ENCODE measurements around the gene PAIP1. TPM values are rescaled to one million over a fixed set of nuclear protein-coding genes. Genes with fewer than 3 reads are reported as not detected.
"Not testable (repeated sequence)": the region's sequence is repeated elsewhere in the genome, so short reads cannot be mapped to it uniquely, and the experiment has no call there.

Gene PAIP1
- total and polyA plus RNA-seq, 7 donors, result 37.9 to 123 (median 89.9) TPM

GRCh38 chr5:43602461-43603343, 45.8 kb upstream of the PAIP1 start, which contains the start of gene NNT:
Gene NNT (plus strand): TSS chr5:43603180. CDS start chr5:43609196, 6,016 bp downstream.
- TF ChIP-seq POLR2A (IDR thresholded peaks at IDR 0.05) (no peak), POLR2AphosphoS5 (IDR thresholded peaks at IDR 0.05) (peak; percentile 60 to 86 (median 73)), EP300 (IDR thresholded peaks at IDR 0.05) (no peak)
- Histone ChIP-seq H3K4me3 (peak within 1 kb of the TSS; percentile 71 to 93 (median 84)), H3K4me1 (peaks cover 0 to 35% (median 23%) of the 10 kb centered on the region in 4 donors), H3K36me3 (no peaks in the 10 kb centered on the region), H3K27me3 (no peaks in the 10 kb centered on the region), H3K27ac (peak within 1 kb of the TSS; percentile 89 to 96 (median 92)), H3K9me3 (no peaks in the 10 kb centered on the region)
- 0 to 1% methylated on average over 60 of the region's 60 CpGs for WGBS, 2 donors
- intact Hi-C loops (cut with DNase I), result loop anchor here (1.0 to 10.0 kb wide), 3 partner anchors 45 to 480 kb away; partner anchors contain the start of genes PAIP1, TMEM267 and ZNF131
- DNase-seq, result peak; percentile 87

DNA sequence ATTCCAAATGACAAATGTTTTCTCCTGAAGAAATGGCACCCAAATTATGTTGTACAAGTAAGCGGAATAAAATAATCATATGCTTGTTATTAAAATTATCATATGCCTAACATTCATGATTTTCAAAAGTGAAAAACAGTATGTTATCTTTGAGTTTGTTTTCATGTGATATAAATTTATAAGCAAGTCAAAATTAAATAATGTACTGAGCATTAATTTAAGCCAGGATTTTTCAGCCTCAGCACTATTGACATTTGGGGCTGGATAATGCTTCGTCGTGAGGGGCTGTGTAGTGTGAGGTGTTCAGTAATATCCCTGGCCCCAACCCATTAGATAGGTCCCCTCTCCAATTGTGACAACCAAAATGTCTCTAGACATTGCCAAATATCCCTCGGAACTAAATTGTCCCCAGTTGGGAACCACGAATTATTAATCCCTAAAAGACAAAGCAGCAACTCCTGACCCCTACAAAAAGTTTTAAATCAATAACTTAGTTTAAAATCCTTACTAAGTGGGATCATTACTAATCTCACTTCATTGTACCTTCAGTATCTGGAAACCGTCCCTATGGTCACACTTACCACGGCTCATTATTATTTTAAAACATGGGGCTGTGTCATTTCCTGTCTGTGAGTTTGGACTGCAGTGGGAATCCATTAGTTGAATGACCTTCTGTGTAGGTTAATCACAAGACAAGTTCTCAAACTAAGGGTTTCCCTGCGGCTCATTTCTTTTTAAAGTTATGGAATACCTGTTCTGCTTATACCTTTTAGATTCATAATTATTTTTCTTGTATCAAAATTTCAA, 44.8 kb upstream of the PAIP1 start:
- Histone ChIP-seq H3K9me3 (no peaks in the 10 kb centered on the region), H3K27me3 (no peaks in the 10 kb centered on the region), H3K4me1 (peaks cover 0 to 30% (median 20%) of the 10 kb centered on the region in 4 donors), H3K36me3 (no peaks in the 10 kb centered on the region), H3K4me3 (peak overlapping the region; percentile 71 to 93 (median 84)), H3K27ac (peak overlapping the region; percentile 89 to 96 (median 92))
- intact Hi-C loops (cut with DNase I), result loop anchor here (1.0 to 10.0 kb wide), 3 partner anchors 44 to 479 kb away; partner anchors contain the start of genes PAIP1, TMEM267 and ZNF131
- 58 to 65% methylated on average over 8 of the region's 8 CpGs for WGBS, 2 donors
- DNase-seq, result no peak
- TF ChIP-seq POLR2AphosphoS5 (IDR thresholded peaks at IDR 0.05), result no peak
- TF ChIP-seq POLR2A (IDR thresholded peaks at IDR 0.05), result no peak
- no peak for TF ChIP-seq CTCF (IDR thresholded peaks at IDR 0.05)
- TF ChIP-seq EP300 (IDR thresholded peaks at IDR 0.05), result no peak

- peaks cover 0 to 19% (median 11%) of the 10 kb centered on the region in 4 donors for H3K4me1 ChIP-seq
- H3K4me3 ChIP-seq; H3K27ac ChIP-seq; H3K36me3 ChIP-seq; intact Hi-C loops (cut with DNase I); H3K9me3 ChIP-seq; H3K27me3 ChIP-seq; DNase-seq: not testable (repeated sequence)
- whole genome bisulfite sequencing, 2 donors, result 98 to 99% methylated on average over 1 of the region's 1 CpG
Observed at GRCh38 chr5:43598927-43599326, 42.0 kb upstream of the PAIP1 start.

GRCh38 chr5:43592363-43592762, 35.5 kb upstream of the PAIP1 start:
- H3K4me3 ChIP-seq, result no peak overlapping the region
- no peak for DNase-seq
- intact Hi-C loops (cut with DNase I), result no loop called here
- TF ChIP-seq EP300 (IDR thresholded peaks at IDR 0.05), result no peak
- TF ChIP-seq POLR2A (IDR thresholded peaks at IDR 0.05), result no peak
- TF ChIP-seq POLR2AphosphoS5 (IDR thresholded peaks at IDR 0.05), result no peak
- TF ChIP-seq CTCF (IDR thresholded peaks at IDR 0.05), result no peak
- H3K36me3 ChIP-seq, result no peaks in the 10 kb centered on the region
- no peaks in the 10 kb centered on the region for H3K27me3 ChIP-seq
- no peaks in the 10 kb centered on the region for H3K4me1 ChIP-seq
- no peaks in the 10 kb centered on the region for H3K9me3 ChIP-seq
- H3K27ac ChIP-seq, result no peak overlapping the region

GRCh38 chr5:43590700-43591099, 33.8 kb upstream of the PAIP1 start:
- H3K4me3 ChIP-seq, result no peak overlapping the region
- H3K27ac ChIP-seq, result no peak overlapping the region
- H3K36me3 ChIP-seq, result no peaks in the 10 kb centered on the region
- no peaks in the 10 kb centered on the region for H3K27me3 ChIP-seq
- intact Hi-C loops (cut with DNase I), result no loop called here
- no peaks in the 10 kb centered on the region for H3K9me3 ChIP-seq
- no peak for TF ChIP-seq CTCF (IDR thresholded peaks at IDR 0.05)
- TF ChIP-seq POLR2AphosphoS5 (IDR thresholded peaks at IDR 0.05), result no peak
- TF ChIP-seq POLR2A (IDR thresholded peaks at IDR 0.05), result no peak
- TF ChIP-seq EP300 (IDR thresholded peaks at IDR 0.05), result no peak
- no peaks in the 10 kb centered on the region for H3K4me1 ChIP-seq
- no peak for DNase-seq

Data from sigmoid colon (tissue), 7 donors.